GM19467 (cell line): ENCODE data around the gene ATF4.

Source experiments
- ATAC-seq: cut with Tn5 transposase; IDR thresholded peaks from one replicate; pipeline ENCODE4 v1.9.1; 2021; ENCODE audit warnings: mild to moderate bottlenecking, moderate library complexity; ENCODE audit not compliant: unreplicated experiment

The ATF4 gene

DNA sequence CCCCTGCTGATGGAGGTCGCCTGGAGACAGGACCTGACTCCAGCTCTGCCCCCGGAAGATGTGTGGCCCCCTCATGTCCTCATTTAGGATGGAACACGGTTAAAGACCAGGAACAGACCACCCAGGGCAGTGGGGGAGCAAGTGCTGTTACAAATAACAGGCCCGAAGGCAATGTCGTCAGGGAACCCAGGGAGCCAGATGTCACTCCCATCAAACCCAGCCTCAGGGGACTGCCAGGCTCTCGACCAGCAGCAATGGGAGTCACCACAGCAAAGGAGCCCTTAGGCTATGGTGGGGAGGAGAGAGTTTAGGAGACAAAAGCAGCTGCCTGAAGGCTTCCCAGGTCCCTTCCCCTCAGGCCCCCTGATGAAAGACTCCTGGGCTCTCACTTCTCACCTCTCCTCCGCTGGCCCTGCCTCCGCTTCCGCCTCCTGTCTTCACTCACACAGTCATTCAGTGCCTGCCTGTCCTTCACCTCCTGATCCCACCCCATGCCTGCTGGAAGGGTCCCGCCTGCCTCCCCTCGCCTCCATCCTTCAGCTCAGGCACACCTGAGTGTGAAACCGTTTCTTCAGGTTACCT lies 7.8 kb downstream of the ATF4 start:
- ATAC-seq: no peak

DNA sequence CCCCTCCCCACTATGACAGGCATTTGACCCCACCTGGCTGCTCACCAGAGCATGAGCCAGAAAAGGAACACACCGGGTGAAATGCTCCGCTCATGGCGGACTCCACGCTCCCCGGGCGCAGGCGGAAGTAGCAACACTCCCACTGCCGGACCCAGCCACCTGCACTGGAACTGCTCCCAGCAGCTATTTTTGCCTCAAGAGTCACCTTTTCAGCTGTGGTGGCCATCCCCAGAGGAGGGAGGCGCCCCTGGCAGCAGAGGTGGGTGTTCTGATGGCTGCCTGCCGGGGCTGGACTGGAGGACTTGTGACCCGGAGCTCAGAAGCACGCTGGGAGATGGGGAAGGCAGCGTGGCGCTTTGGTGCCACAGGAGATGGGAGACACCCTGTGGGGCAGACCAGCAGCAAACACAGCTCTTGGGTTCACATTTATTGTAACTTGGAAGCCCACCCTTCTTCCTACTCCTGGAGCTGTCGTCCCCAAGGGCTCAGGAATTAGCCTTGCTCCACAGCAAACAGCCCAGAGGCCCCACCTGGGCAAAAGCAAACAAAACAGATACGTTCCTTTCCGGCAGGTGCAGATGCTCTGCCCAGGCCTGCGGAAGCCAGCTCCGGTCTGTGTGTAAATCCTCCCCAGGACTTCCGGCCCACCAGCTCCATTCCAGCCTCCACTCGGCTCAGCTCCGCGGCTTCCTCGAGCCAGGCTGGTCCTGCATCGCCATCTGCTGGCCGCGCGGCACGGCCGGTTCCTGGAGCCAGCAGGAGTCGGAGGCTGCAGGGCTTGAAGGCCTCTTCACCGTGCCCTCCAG lies 8.5 kb downstream of the ATF4 start:
- no peak for ATAC-seq

DNA sequence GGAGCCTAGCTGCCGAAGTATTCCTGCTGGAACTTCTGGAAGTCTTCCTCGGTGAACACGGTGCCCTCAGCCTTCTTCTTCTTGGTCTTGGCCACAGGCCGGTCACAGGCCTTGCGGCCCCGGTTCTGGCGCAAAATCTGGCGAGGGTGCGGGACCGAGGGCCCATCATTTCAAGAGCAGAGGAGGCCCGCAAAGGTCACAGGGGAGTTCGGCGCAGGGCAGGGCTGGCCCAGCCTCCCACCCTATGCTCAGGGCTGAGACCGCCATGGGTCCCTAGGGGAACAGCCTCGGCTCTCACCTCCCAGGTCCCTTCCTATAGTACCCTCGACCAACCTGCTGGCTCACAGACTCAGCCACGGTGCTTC lies 9.1 kb downstream of the ATF4 start:
- no peak for ATAC-seq

DNA sequence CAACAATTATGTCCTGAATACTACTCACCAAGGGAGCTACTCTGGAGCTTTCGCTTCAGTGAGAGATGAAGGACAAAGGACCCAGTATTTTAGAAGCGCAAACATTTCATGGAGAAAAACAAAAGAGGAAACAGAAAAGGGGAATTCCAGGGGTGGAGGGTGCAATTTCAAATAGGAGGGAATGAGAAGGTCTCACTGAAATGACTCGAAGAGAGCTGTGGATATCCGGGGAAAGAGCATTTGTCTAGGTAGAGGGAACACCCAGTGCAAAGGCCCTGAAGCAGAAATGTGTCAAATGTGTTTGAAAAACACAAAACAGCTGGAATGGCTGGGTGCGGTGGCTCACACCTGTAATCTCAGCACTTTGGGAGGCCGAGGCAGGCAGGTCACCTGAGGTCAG lies 9.8 kb downstream of the ATF4 start:
- ATAC-seq: no peak

DNA sequence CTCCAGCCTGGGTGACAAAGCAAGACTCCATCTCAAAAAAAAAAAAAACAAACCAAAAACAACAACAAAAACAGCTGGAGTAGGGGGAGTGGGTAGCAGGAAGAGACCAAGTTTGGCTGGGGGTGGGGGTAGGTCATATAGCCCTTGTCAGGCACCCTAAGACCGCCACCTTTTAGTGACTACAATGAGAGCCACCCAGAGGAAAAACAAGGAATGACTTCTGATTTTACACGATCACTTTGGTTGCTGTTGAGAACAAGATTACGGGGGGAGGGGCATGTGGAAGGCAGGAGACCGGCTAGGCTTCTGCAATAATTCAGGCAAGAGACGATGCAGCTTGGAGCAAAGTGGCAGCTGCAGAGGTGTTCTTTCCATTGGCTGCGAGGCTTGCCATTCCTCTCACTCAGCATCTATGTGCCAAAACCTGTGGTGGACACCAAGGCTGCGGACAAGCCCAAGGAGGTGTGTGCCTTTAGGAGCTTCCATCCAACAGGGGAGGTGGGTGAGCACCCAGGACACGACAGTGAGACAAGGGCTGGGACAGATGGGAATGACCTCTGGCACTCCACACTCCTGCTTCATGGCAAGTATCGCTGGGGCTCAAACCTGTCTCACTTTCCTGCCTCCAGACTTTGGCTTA lies 10.4 kb downstream of the ATF4 start:
- no peak for ATAC-seq

GRCh38 chr22:39532215-39533073 lies 12.1 kb downstream of the ATF4 start, which contains the start of gene RPS19BP1:
TSS of gene RPS19BP1 (minus strand) at chr22:39532748. CDS start at chr22:39532738, 10 bp downstream.
- ATAC-seq: peak; percentile 74

DNA sequence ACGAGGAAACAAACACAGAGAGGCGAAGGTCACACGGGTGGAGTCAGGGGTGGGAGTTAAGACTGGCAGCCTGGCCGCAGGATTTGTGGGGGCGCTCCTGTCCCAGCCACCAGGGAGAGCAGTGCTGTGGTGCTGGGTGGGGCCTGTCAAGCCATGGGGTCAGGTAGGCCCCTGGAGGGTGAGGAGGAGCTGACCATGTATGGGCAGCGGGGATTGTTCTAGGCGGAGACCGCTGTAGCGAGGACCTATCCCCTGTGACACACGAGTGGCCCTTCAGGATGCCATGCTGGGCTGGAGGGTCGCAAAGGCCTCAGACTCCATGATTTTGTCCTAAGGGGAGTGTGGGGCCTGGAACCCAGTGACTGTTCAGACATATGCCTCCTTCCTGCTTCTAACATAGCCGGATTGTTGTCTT lies 13.7 kb downstream of the ATF4 start:
- ATAC-seq: no peak

DNA sequence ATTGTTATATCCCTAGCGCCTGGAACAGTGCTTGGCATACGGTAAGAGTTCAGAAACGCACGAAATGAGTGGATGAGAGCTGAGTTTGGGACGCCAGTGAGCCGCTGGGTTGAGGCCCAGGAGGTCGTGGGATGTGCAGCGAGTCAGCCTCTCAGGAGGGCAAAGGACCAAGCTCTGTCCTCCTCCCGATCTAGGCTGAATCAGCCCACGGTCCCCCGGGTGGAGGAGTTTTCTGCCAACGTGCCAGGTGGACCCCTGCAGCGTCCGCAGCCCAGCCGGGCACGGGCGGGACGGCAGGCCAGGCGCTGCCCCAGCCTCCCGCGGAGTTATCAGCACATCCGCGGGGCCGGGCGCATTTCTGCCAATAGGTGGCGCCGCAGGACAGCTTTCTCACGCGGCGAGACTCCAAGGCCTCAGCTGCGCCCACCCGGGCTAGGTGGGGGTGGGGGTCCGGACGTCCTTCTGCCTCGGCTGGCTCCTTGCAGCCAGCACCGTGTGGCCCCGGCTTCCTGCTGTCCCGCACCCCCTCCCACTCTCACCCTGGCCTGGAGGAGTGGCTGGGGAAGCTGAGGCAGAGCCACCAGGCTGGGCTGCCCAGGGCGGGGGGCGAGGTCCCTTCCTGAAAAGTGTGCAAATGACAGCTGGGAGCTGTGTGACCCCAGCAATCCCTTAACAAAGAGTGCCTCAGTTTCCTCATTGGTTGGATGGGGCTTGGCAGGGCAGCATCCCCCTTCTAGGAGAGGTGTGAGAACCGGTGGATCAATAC lies 14.4 kb downstream of the ATF4 start:
- no peak for ATAC-seq

- no peak for ATAC-seq
These were observed 15.0 kb downstream of the ATF4 start for GRCh38 chr22:39535357-39535725.

GRCh38 chr22:39535831-39536449 lies 15.6 kb downstream of the ATF4 start:
- no peak for ATAC-seq

DNA sequence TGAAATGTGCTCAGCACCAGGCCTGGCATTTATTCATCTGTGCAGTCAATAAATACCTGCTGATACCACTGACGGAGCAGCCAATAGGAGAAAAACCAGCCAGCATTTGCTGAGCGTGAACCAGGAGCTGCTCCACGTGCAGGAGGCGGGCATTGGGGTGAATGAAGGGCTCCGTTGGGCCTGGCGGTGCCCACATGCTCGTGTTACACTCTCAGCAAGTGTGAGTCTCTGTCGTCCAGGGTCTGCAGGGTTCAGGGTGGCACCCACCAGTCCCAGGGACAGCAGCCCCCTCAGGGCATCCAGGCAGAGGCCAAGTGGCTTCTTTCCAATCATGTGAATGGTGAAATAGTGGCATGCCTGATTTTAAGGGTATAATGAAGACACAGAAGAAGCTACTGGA lies 16.3 kb downstream of the ATF4 start:
- ATAC-seq: no peak

GRCh38 chr22:39537975-39538374 lies 17.6 kb downstream of the ATF4 start:
- no peak for ATAC-seq

- ATAC-seq: no peak
These were observed 22.7 kb downstream of the ATF4 start for GRCh38 chr22:39543095-39543494.

- ATAC-seq: no peak
These were observed 25.3 kb downstream of the ATF4 start for GRCh38 chr22:39545386-39546365.

- no peak for ATAC-seq
These were observed 26.7 kb downstream of the ATF4 start for GRCh38 chr22:39546889-39547586.

DNA sequence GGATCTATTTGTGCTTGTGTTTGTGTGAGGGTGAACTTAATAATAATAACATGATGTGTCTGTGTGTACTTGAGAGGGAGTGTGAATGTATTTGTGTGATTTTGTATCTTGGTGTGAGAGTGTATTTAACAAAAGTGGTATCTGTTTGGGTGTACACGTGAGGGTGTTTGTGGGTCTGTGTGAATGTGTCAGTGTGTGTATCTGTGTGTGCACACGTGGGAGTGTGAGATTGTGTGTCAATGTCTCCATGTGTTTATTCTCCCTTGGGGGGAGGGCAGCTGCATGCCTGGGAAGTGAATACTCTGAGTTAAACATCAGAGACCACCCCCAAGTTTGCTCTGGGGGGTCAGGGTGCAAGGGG lies 27.2 kb downstream of the ATF4 start:
- no peak for ATAC-seq

- ATAC-seq: no peak
These were observed 33.1 kb downstream of the ATF4 start for GRCh38 chr22:39553429-39553828.

DNA sequence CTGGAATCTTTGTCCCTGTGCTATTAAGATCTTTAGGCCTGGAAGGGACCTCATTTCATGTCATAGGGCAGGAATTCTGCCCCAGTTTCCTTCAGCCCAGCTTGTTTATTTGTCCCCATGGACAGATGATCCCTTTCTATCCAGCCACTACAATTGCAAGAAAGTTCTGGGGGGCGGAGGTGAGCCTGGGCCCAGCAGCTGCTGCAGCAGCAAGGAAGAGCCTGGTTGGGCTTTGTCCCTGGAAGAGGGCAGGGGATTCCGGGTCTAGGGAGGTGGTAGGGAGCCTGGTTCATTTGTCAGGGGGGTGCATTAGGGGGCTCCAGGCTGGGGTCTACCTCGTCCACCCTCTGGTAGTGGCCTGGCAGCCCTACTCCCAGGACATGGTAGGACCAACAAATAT lies 33.8 kb downstream of the ATF4 start:
- no peak for ATAC-seq
